Parathyroid adenoma (tissue), 2 donors: Measurements from ENCODE around the gene PFDN5.

Experiments used
- H2AFZ ChIP-seq: fragments of 300-600 bp; sonication (generic); one replicate; pipeline ENCODE4 v1.7.0; 2017; ENCODE audit warnings: antibody characterized with exemption, mild to moderate bottlenecking
- H3K27ac ChIP-seq: fragments of 300-600 bp; sonication (generic); one replicate; pipeline ENCODE4 v1.7.0; 2017
- H3K27me3 ChIP-seq: fragments of 300-600 bp; sonication (generic); one replicate; pipeline ENCODE4 v1.7.0; 2017; ENCODE audit warnings: low read length; ENCODE audit not compliant: control insufficient read depth, insufficient read depth
- H3K36me3 ChIP-seq: fragments of 300-600 bp; sonication (generic); one replicate; pipeline ENCODE4 v1.7.0; 2017; ENCODE audit warnings: low read length; ENCODE audit not compliant: control insufficient read depth, insufficient read depth
- H3K4me1 ChIP-seq: fragments of 300-600 bp; sonication (generic); one replicate; pipeline ENCODE4 v1.7.0; 2017; ENCODE audit warnings: control low read depth
- H3K4me2 ChIP-seq: fragments of 300-600 bp; sonication (generic); one replicate; pipeline ENCODE4 v1.7.0; 2017; ENCODE audit warnings: low read length
- H3K4me3 ChIP-seq: fragments of 300-600 bp; sonication (generic); one replicate; pipeline ENCODE4 v1.7.0; 2017; ENCODE audit warnings: low read depth, low read length
- H3K79me2 ChIP-seq: fragments of 300-600 bp; sonication (generic); one replicate; pipeline ENCODE4 v1.7.0; 2017; ENCODE audit warnings: control low read depth
- H3K9ac ChIP-seq: fragments of 300-600 bp; sonication (generic); one replicate; pipeline ENCODE4 v1.7.0; 2017; ENCODE audit warnings: mild to moderate bottlenecking
- H3K9me3 ChIP-seq: fragments of 300-600 bp; sonication (generic); one replicate; pipeline ENCODE4 v1.7.0; 2017; ENCODE audit warnings: low read length; ENCODE audit not compliant: control insufficient read depth
- CTCF ChIP-seq: fragments of 300-600 bp; sonication (generic); IDR thresholded peaks from one replicate; pipeline ENCODE4 v1.7.0; 2017; ENCODE audit warnings: antibody characterized with exemption, mild to moderate bottlenecking
- donor health status: primary hyperparathyroidism.

PFDN5 gene

DNA sequence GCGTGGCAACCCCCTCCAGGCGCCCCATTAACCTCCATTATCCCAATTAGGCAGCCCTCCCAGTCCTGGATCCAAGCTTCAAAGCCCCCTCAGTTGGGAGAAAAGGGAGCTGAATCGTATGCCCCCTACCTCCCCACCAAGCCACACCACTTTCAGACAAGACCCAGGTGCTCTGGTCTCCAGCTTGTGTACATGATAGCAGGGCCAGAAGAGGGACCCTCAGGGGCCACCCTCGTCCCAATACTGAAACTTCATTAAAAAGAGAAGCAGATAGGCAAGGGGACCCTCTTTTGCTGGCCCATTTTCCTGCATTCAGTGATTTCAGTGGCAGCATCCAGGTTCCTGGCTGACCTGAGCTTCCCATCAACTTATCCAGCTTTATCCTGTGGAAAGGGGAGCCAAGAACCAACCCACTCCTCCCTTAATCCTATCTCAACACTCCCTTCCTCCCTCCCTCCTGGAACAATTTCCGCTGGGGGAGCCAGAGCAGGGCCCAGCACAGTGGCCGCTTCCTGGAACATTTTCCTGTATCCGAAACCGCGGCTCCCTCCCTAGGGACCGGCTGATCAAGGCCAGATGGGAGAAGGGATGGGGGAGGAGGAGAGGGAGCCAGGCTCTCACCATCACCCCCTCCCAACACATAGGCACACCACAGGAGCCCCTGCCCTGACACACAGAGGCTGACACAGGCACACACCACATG, 50.3 kb downstream of the PFDN5 start:
- Histone ChIP-seq H3K4me1 (peaks cover 7% of the 10 kb centered on the region), H3K9me3 (no peaks in the 10 kb centered on the region), H2AFZ (peak overlapping the region; percentile 99), H3K27ac (peak overlapping the region; percentile 55), H3K36me3 (no peaks in the 10 kb centered on the region), H3K9ac (no peak overlapping the region), H3K79me2 (no peaks in the 10 kb centered on the region), H3K4me3 (peak overlapping the region; percentile 70), H3K4me2 (peak overlapping the region; percentile 81), H3K27me3 (no peaks in the 10 kb centered on the region)
- no peak for TF ChIP-seq CTCF

DNA sequence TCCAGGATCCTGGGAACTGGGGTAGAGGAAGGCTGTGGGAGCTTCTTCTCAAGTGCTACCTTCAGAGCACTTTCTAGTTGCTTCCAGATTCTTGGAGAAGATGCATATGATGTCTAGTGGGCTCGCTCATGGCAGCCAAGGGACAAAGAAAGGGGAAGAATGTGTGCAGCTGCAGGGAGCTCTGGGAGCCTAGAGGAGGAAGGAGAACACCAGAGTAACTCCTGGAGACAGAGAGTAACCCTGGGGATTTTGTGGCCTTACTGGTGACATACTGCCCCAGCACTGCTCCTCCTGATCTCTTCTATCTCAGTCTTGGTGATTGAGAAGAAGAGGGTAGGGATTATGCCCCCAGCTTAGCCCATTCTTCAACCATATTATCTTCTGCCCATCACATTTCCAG, 51.1 kb downstream of the PFDN5 start:
- no peaks in the 10 kb centered on the region for H3K36me3 ChIP-seq
- H3K9ac ChIP-seq = no peak overlapping the region
- H3K4me3 ChIP-seq = no peak overlapping the region
- no peak overlapping the region for H2AFZ ChIP-seq
- no peak overlapping the region for H3K4me2 ChIP-seq
- no peaks in the 10 kb centered on the region for H3K9me3 ChIP-seq
- no peaks in the 10 kb centered on the region for H3K27me3 ChIP-seq
- H3K79me2 ChIP-seq = no peaks in the 10 kb centered on the region
- peaks cover 7% of the 10 kb centered on the region for H3K4me1 ChIP-seq
- TF ChIP-seq CTCF = no peak
- peak overlapping the region; percentile 55 for H3K27ac ChIP-seq

- no peak overlapping the region for H3K9ac ChIP-seq
- no peak overlapping the region for H2AFZ ChIP-seq
- no peak for TF ChIP-seq CTCF
- peaks cover 7% of the 10 kb centered on the region for H3K4me1 ChIP-seq
- H3K4me3 ChIP-seq = no peak overlapping the region
- H3K4me2 ChIP-seq = no peak overlapping the region
- H3K36me3 ChIP-seq = no peaks in the 10 kb centered on the region
- H3K27ac ChIP-seq = no peak overlapping the region
- H3K9me3 ChIP-seq = no peaks in the 10 kb centered on the region
- no peaks in the 10 kb centered on the region for H3K79me2 ChIP-seq
- H3K27me3 ChIP-seq = no peaks in the 10 kb centered on the region
These were observed 52.6 kb downstream of the PFDN5 start for GRCh38 chr12:53347905-53348304.
